Neuronal stem cell (in vitro differentiated cells): ENCODE data around the gene EXOC1. TPM values are rescaled to one million over a fixed set of nuclear protein-coding genes. Genes with fewer than 3 reads are reported as not detected.

Experiments used
- small RNA-seq: library from polyadenylated mRNA; stranded (forward); fragments of <200 nt; extraction: miRNeasy Mini kit (QIAGEN cat#:217004); gene quantifications from one replicate; pipeline ENCODE3, GENCODE V24; 2013; ENCODE audit not compliant: insufficient read depth

Gene EXOC1

Small RNA genes within 50 kb of the gene (small RNA-seq; reads per million reads assigned to genes)
- gene RNU6-652P: not detected
